DOHH2 (cell line): Measurements from ENCODE around the gene SEPHS1.

Source experiments
- EZH2phosphoT487 ChIP-seq: fragments of 200-600 bp; sonication (generic); IDR thresholded peaks from 2 replicates; pipeline ENCODE4 v1.6.1; 2017; ENCODE audit warnings: borderline replicate concordance, mild to moderate bottlenecking, antibody characterized with exemption, low read length, moderate library complexity, mixed read lengths
- TF ChIP-seq, protein P1 (sequence below): fragments of 200-600 bp; sonication (generic); IDR thresholded peaks from one replicate; pipeline ENCODE4 v1.5.1; 2014; ENCODE audit warnings: antibody characterized with exemption, mild to moderate bottlenecking, low read depth, low read length; ENCODE audit not compliant: poor library complexity, severe bottlenecking

DNA sequence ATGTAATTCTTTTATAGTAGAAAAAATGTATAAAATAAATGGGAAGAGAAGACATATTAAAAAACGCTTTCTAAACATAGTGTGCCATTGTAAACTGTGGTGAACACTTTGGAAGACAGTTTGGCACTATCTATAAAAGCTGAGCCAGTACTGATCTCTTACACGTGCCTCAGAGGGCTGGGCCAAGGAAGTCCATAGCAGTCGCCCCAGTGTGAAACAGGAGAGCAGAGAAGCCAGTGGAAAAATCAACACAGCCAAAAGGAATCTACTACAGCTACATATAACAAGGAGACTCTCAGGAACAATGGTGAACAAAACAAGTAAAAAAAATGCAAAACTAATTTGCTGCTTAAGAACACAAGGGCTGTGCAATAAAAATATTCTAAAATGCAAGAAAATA lies 20.6 kb downstream of the SEPHS1 start:
- TF ChIP-seq, protein P1, sequence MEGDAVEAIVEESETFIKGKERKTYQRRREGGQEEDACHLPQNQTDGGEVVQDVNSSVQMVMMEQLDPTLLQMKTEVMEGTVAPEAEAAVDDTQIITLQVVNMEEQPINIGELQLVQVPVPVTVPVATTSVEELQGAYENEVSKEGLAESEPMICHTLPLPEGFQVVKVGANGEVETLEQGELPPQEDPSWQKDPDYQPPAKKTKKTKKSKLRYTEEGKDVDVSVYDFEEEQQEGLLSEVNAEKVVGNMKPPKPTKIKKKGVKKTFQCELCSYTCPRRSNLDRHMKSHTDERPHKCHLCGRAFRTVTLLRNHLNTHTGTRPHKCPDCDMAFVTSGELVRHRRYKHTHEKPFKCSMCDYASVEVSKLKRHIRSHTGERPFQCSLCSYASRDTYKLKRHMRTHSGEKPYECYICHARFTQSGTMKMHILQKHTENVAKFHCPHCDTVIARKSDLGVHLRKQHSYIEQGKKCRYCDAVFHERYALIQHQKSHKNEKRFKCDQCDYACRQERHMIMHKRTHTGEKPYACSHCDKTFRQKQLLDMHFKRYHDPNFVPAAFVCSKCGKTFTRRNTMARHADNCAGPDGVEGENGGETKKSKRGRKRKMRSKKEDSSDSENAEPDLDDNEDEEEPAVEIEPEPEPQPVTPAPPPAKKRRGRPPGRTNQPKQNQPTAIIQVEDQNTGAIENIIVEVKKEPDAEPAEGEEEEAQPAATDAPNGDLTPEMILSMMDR: no peak
- no peak for TF ChIP-seq EZH2phosphoT487
